Transverse colon (tissue), 4 donors: ENCODE results near the gene SCIN. TPM values are rescaled to one million over a fixed set of nuclear protein-coding genes. Genes with fewer than 3 reads are reported as not detected.
A peak's percentile ranks its signal among the peaks of the same experiment; 100 is the strongest.

Experiments
- DNase-seq: peaks from one replicate; pipeline ENCODE4 v3.0.0-alpha.2; 2019
- H3K27ac ChIP-seq, 4 donors: fragments of 200-600 bp; sonication (generic); 2 replicates each; pipeline ENCODE4 v1.5.1; 2016 to 2018; ENCODE audit warnings: inconsistent platforms in 4 of 4
- H3K27me3 ChIP-seq: fragments of 200-600 bp; sonication (generic); 2 replicates; pipeline ENCODE4 v1.5.1; 2017; ENCODE audit warnings: inconsistent platforms
- H3K36me3 ChIP-seq, 4 donors: fragments of 200-600 bp; sonication (generic); 2 replicates each; pipeline ENCODE4 v1.5.1; 2017 to 2019; ENCODE audit warnings: inconsistent platforms in 4 of 4
- H3K4me1 ChIP-seq, 4 donors: fragments of 200-600 bp; sonication (generic); 2 replicates each; pipeline ENCODE4 v1.5.1; 2017 to 2020; ENCODE audit warnings: inconsistent platforms in 4 of 4
- H3K4me3 ChIP-seq, 4 donors: fragments of 200-600 bp; sonication (generic); 1 replicate in 1 of 4; 2 replicates in 3 of 4; pipeline versions ENCODE4 v1.5.1 to v1.6.1; 2017 to 2019; ENCODE audit warnings: inconsistent platforms in 4 of 4
- H3K9me3 ChIP-seq, 2 donors: fragments of 200-600 bp; sonication (generic); 2 replicates each; pipeline ENCODE4 v1.5.1; 2017 to 2019; ENCODE audit warnings: inconsistent platforms in 2 of 2
- EP300 ChIP-seq: sonication (generic); formaldehyde crosslinking; IDR thresholded peaks from one replicate; pipeline ENCODE4 v1.6.1; 2017; ENCODE audit warnings: antibody characterized with exemption, low read depth
- POLR2A ChIP-seq: fragments of 450-650 bp; IDR thresholded peaks from one replicate; pipeline ENCODE4 v1.6.1; 2016; ENCODE audit warnings: antibody characterized with exemption, mild to moderate bottlenecking, moderate library complexity
- POLR2AphosphoS5 ChIP-seq, 3 donors: sonication (generic); formaldehyde crosslinking; IDR thresholded peaks; one replicate each; pipeline ENCODE4 v1.6.1; 2016; ENCODE audit warnings: antibody characterized with exemption in 3 of 3
- WGBS, 2 donors: methylation state at CpG; one replicate each; pipeline ENCODE4 v1.1.5; 2018; ENCODE audit warnings: low coverage in 1 of 2; 5-methylcytosine and 5-hydroxymethylcytosine counted together
- in situ Hi-C, 4 donors: fragments of 200-750 bp; cut with MboI; loops; one replicate each; pipeline versions ENCODE4 v1.15.0 to v1.15.1; 2017; ENCODE audit warnings: low sequenced_read_pairs in 3 of 4, low pct_ligation_motif_present in 1 of 4, low pct_unique_long_range_greater_than_20kb in 1 of 4
- intact Hi-C: fragments of 100-400 bp; cut with DNase I; formaldehyde crosslinking; loops from one replicate; pipeline ENCODE4 v1.15.1; 2023; ENCODE audit warnings: low total_unique reads
- total RNA-seq, 4 donors: library from RNA; depleted of rRNA; stranded (reverse); fragments of >200 nt; gene quantifications; one replicate each; pipeline ENCODE4 v1.1.0, GENCODE V29; 2016
- TF ChIP-seq, protein P1 (sequence below), 5 experiments: fragments of 200-600 bp in 3 of 5; fragments of 450-650 bp in 2 of 5; sonication (generic) in 3 of 5; IDR thresholded peaks; 1 replicate in 2 of 5; 2 replicates in 3 of 5; pipeline ENCODE4 v1.5.1; 2016 to 2017; ENCODE audit warnings: antibody characterized with exemption in 5 of 5, inconsistent platforms in 3 of 5, mild to moderate bottlenecking in 2 of 5, moderate library complexity in 1 of 5

SCIN gene
- total RNA-seq, 4 donors from 2014 or later = 62.3 to 125 (median 86.4) TPM

DNA sequence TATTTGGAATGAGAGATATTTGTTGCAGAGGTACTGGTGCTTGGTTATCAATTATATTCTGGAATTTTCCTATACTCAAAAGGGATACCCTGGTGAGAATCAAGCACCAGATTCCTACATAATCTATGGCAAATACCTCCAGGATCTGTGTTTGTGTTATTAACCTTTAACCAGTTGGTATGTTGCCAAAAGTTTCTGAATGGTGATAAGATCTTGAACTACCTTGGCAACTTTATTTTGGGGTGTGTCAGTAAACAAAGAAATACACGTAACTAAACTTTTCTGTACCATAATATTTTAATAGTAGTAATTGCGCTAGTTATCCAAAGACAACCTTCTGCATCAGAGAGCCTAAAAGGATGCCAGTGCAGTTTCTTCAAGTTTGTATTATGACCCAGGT lies 13.4 kb downstream of the SCIN start:
- H3K4me3 ChIP-seq = peak overlapping the region in 1 of 4 donors; percentile 4
- no peaks in the 10 kb centered on the region for H3K9me3 ChIP-seq
- intact Hi-C loops = no loop called here
- H3K27ac ChIP-seq = peak overlapping the region; percentile 53 to 76 (median 57)
- WGBS, 2 donors = 44 to 48% methylated on average over 1 to 2 of the region's 2 CpGs
- DNase-seq = no peak
- TF ChIP-seq POLR2A (no peak), EP300 (no peak), POLR2AphosphoS5 (IDR thresholded peaks at IDR 0.05) (peak in 1 of 3 donors; percentile 22)
- H3K4me1 ChIP-seq = peaks cover 0 to 42% (median 28%) of the 10 kb centered on the region in 4 donors
- no peaks in the 10 kb centered on the region for H3K27me3 ChIP-seq
- in situ Hi-C loops = no loop called here
- H3K36me3 ChIP-seq = no peaks in the 10 kb centered on the region

DNA sequence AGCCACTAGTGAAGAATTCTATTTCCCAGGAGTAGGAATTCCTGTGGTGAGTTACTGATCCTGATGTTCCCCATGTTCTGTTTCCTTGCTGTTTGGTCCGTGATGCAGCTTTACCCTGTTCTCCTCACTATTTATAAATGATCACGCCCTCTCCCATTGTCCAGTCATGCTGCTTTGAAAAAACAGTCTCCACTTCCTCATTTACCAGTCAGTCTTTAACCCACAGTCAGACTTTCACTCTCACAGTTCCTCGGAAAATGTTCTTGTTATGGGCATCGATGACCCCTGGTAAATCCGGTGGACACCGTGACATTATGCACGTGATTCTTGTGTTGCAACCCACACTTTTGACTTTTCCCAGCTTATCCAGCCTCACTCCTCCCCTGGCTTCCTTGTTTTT lies 14.4 kb downstream of the SCIN start:
- H3K4me3 ChIP-seq = no peak overlapping the region
- DNase-seq = peak; percentile 21
- no peaks in the 10 kb centered on the region for H3K36me3 ChIP-seq
- in situ Hi-C loops (no loop called here), intact Hi-C loops (no loop called here)
- no peaks in the 10 kb centered on the region for H3K27me3 ChIP-seq
- TF ChIP-seq, protein P1, sequence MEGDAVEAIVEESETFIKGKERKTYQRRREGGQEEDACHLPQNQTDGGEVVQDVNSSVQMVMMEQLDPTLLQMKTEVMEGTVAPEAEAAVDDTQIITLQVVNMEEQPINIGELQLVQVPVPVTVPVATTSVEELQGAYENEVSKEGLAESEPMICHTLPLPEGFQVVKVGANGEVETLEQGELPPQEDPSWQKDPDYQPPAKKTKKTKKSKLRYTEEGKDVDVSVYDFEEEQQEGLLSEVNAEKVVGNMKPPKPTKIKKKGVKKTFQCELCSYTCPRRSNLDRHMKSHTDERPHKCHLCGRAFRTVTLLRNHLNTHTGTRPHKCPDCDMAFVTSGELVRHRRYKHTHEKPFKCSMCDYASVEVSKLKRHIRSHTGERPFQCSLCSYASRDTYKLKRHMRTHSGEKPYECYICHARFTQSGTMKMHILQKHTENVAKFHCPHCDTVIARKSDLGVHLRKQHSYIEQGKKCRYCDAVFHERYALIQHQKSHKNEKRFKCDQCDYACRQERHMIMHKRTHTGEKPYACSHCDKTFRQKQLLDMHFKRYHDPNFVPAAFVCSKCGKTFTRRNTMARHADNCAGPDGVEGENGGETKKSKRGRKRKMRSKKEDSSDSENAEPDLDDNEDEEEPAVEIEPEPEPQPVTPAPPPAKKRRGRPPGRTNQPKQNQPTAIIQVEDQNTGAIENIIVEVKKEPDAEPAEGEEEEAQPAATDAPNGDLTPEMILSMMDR (IDR thresholded peaks at IDR 0.05) = no peak
- TF ChIP-seq POLR2A (peak; percentile 45), POLR2AphosphoS5 (IDR thresholded peaks at IDR 0.05) (peak; percentile 26 to 40 (median 30))
- H3K27ac ChIP-seq = peak overlapping the region; percentile 53 to 76 (median 57)
- no peaks in the 10 kb centered on the region for H3K9me3 ChIP-seq
- peaks cover 0 to 42% (median 28%) of the 10 kb centered on the region in 4 donors for H3K4me1 ChIP-seq
- 36 to 50% methylated on average over 6 to 7 of the region's 7 CpGs for WGBS, 2 donors

DNA sequence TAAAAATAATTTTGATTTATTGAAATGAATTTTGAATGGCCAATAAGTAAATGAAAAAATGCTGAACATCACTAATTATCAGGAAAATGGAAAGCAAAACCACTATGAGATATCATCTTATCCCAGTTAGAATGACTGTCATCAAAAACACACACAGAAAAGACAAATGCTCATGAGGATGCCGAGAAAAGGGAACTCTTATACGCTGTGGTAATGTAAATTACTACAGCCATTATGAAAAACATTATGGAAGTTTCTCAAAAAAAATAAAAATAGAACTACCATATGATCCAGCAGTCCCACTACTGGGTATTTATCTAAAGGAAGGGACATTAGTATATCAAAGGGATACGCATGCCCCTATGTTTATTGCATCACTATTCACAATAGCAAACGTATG lies 15.8 kb downstream of the SCIN start:
- intact Hi-C loops = no loop called here
- Histone ChIP-seq H3K36me3 (no peaks in the 10 kb centered on the region), H3K27ac (no peak overlapping the region), H3K4me1 (peaks cover 0 to 42% (median 28%) of the 10 kb centered on the region in 4 donors), H3K4me3 (no peak overlapping the region), H3K9me3 (no peaks in the 10 kb centered on the region), H3K27me3 (no peaks in the 10 kb centered on the region)
- DNase-seq = no peak
- TF ChIP-seq EP300 = no peak
- TF ChIP-seq POLR2A = no peak
- TF ChIP-seq, protein P1 (IDR thresholded peaks at IDR 0.05) = no peak
- TF ChIP-seq POLR2AphosphoS5 (IDR thresholded peaks at IDR 0.05) = no peak
- in situ Hi-C loops = no loop called here
- WGBS, 2 donors = 73 to 85% methylated on average over 4 of the region's 4 CpGs

- intact Hi-C loops (no loop called here), in situ Hi-C loops (no loop called here)
- Histone ChIP-seq H3K36me3 (no peaks in the 10 kb centered on the region), H3K4me1 (peaks cover 0 to 25% (median 17%) of the 10 kb centered on the region in 4 donors), H3K27me3 (no peaks in the 10 kb centered on the region), H3K4me3 (no peak overlapping the region), H3K27ac (no peak overlapping the region), H3K9me3 (no peaks in the 10 kb centered on the region)
- TF ChIP-seq POLR2AphosphoS5 (IDR thresholded peaks at IDR 0.05) (no peak), EP300 (no peak)
- 85 to 93% methylated on average over 3 to 9 of the region's 11 CpGs for WGBS, 2 donors
- DNase-seq = no peak
Observed at GRCh38 chr7:12588259-12588904, 17.9 kb downstream of the SCIN start.

- in situ Hi-C loops = no loop called here
- DNase-seq = no peak
- Histone ChIP-seq H3K4me1 (peaks cover 0 to 5% (median 0%) of the 10 kb centered on the region in 4 donors), H3K27ac (no peak overlapping the region), H3K9me3 (no peaks in the 10 kb centered on the region), H3K4me3 (no peak overlapping the region), H3K36me3 (no peaks in the 10 kb centered on the region), H3K27me3 (no peaks in the 10 kb centered on the region)
- intact Hi-C loops = no loop called here
- WGBS, 2 donors = 76 to 84% methylated on average over 6 to 7 of the region's 7 CpGs
- TF ChIP-seq, protein P1 (IDR thresholded peaks at IDR 0.05) = no peak
- TF ChIP-seq POLR2AphosphoS5 (IDR thresholded peaks at IDR 0.05) (no peak), POLR2A (no peak), EP300 (no peak)
Observed at GRCh38 chr7:12590559-12590958, 20.0 kb downstream of the SCIN start.
